H1 (cell line): Measurements from ENCODE around the gene CORO1A. TPM values are rescaled to one million over a fixed set of nuclear protein-coding genes. Genes with fewer than 3 reads are reported as not detected.

Experiments
- CTCF ChIA-PET: fragments of 300-600 bp; sonication (Branson Sonifier 250); formaldehyde crosslinking; loops from one replicate; lab custom pipeline; 2021; ENCODE audit not compliant: partially characterized antibody; lab: Charles Lee
- POLR2A ChIA-PET: fragments of 300-600 bp; sonication (Branson Sonifier 250); formaldehyde crosslinking; loops from one replicate; lab custom pipeline; 2021; ENCODE audit warnings: inconsistent platforms; ENCODE audit not compliant: partially characterized antibody; lab: Charles Lee
- DNase-seq, 2 experiments: peaks; one replicate each; pipeline versions ENCODE4 v3.0.0 to v3.0.0-alpha.2; 2010 to 2022; ENCODE audit warnings: low spot score in 2 of 2, low read depth in 1 of 2, mixed read lengths in 1 of 2
- FAIRE-seq: peaks from 2 replicates; lab custom pipeline; 2011; peaks lifted over from hg19 to GRCh38; lab: Jason Lieb, UNC
- H2AFZ ChIP-seq: 2 replicates; pipeline ENCODE4 v1.8.1; 2012; ENCODE audit warnings: low read length, inconsistent platforms
- H2AK5ac ChIP-seq: 2 replicates; pipeline ENCODE4 v1.6.1; 2013; ENCODE audit warnings: low read depth, low read length
- H2BK120ac ChIP-seq: replicated peaks from 2 replicates; pipeline ENCODE3; 2013; ENCODE audit warnings: low read depth, low read length, inconsistent platforms
- H2BK12ac ChIP-seq: 2 replicates; pipeline ENCODE4 v1.6.1; 2013; ENCODE audit warnings: low read depth, low read length
- H2BK15ac ChIP-seq: 2 replicates; pipeline ENCODE4 v1.6.1; 2013; ENCODE audit warnings: low read length
- H2BK20ac ChIP-seq: 2 replicates; pipeline ENCODE4 v1.6.1; 2013; ENCODE audit warnings: low read length
- H2BK5ac ChIP-seq: 2 replicates; pipeline ENCODE4 v1.6.1; 2013; ENCODE audit warnings: low read depth, low read length
- H3K14ac ChIP-seq: 2 replicates; pipeline ENCODE4 v1.6.1; 2013; ENCODE audit warnings: inconsistent platforms; ENCODE audit not compliant: insufficient read length
- H3K18ac ChIP-seq: 2 replicates; pipeline ENCODE4 v1.6.1; 2013; ENCODE audit warnings: low read length; ENCODE audit errors: extremely low read depth
- H3K23ac ChIP-seq: 2 replicates; pipeline ENCODE4 v1.6.1; 2013; ENCODE audit warnings: inconsistent platforms; ENCODE audit not compliant: insufficient read length
- H3K23me2 ChIP-seq: 2 replicates; pipeline ENCODE4 v1.6.1; 2013; ENCODE audit warnings: low read depth, low read length
- H3K27ac ChIP-seq: 2 replicates; pipeline ENCODE4 v1.6.1; 2011; ENCODE audit warnings: low read depth, low read length, inconsistent platforms
- H3K27me3 ChIP-seq, 4 experiments: replicated peaks in 1 of 4; 1 replicate in 1 of 4; 2 replicates in 3 of 4; pipeline versions ENCODE4 v1.6.1 to v1.8.1; 2011 to 2013; ENCODE audit warnings: low read length in 3 of 4, mild to moderate bottlenecking in 3 of 4, inconsistent platforms in 2 of 4, mixed read lengths in 2 of 4, moderate library complexity in 1 of 4; ENCODE audit not compliant: control insufficient read depth in 3 of 4, insufficient read depth in 3 of 4; ENCODE audit errors: extremely low read depth in 1 of 4
- H3K36me3 ChIP-seq, 4 experiments: 2 replicates each; pipeline versions ENCODE4 v1.6.1 to v1.8.1; 2011 to 2013; ENCODE audit warnings: mild to moderate bottlenecking in 4 of 4, low read length in 3 of 4, moderate library complexity in 2 of 4, control low read depth in 1 of 4, inconsistent platforms in 1 of 4; ENCODE audit not compliant: insufficient read depth in 4 of 4, control insufficient read depth in 2 of 4
- H3K4ac ChIP-seq: replicated peaks from 2 replicates; pipeline ENCODE3; 2013; ENCODE audit warnings: low read length, low read depth, mixed read lengths, inconsistent platforms; ENCODE audit not compliant: insufficient read length
- H3K4me1 ChIP-seq, 4 experiments: replicated peaks in 1 of 4; 1 replicate in 1 of 4; 2 replicates in 3 of 4; pipeline versions ENCODE4 v1.6.1 to v1.8.1; 2011 to 2013; ENCODE audit warnings: low read length in 3 of 4, inconsistent platforms in 2 of 4, mixed read lengths in 1 of 4; ENCODE audit not compliant: insufficient read depth in 4 of 4, control insufficient read depth in 3 of 4
- H3K4me2 ChIP-seq, 2 experiments: 2 replicates each; pipeline versions ENCODE4 v1.6.1 to v1.8.1; 2011 to 2013; ENCODE audit warnings: low read depth in 2 of 2, low read length in 2 of 2, control low read depth in 1 of 2, inconsistent platforms in 1 of 2, mild to moderate bottlenecking in 1 of 2; ENCODE audit not compliant: insufficient read depth in 1 of 2
- H3K4me3 ChIP-seq, 4 experiments: fragments of 200-600, 300-600 bp in 1 of 4; sonication (generic), shearing (Covaris generic), sonication (Bioruptor Twin) in 1 of 4; 2 replicates each; pipeline versions ENCODE4 v1.5.1 to v1.8.1; 2011 to 2016; ENCODE audit warnings: low read length in 4 of 4, low read depth in 3 of 4, control low read depth in 2 of 4, inconsistent platforms in 2 of 4, mild to moderate bottlenecking in 2 of 4, mixed read lengths in 1 of 4, moderate library complexity in 1 of 4; ENCODE audit not compliant: insufficient read depth in 2 of 4; ENCODE audit errors: extremely low read depth in 1 of 4
- H3K56ac ChIP-seq: replicated peaks from 2 replicates; pipeline ENCODE3; 2013; ENCODE audit warnings: low read depth, mild to moderate bottlenecking, mixed read lengths, low read length, inconsistent platforms; ENCODE audit not compliant: insufficient read length
- H3K79me1 ChIP-seq: 2 replicates; pipeline ENCODE4 v1.6.1; 2013; ENCODE audit warnings: low read depth, low read length, control low read depth
- H3K79me2 ChIP-seq, 2 experiments: 2 replicates each; pipeline versions ENCODE4 v1.6.1 to v1.8.1; 2012 to 2013; ENCODE audit warnings: low read length in 2 of 2, mild to moderate bottlenecking in 2 of 2, inconsistent platforms in 1 of 2; ENCODE audit not compliant: insufficient read depth in 2 of 2, control insufficient read depth in 1 of 2
- H3K9ac ChIP-seq, 4 experiments: replicated peaks in 1 of 4; 1 replicate in 1 of 4; 2 replicates in 3 of 4; pipeline versions ENCODE4 v1.6.1 to v1.8.1; 2011 to 2013; ENCODE audit warnings: low read depth in 3 of 4, low read length in 3 of 4, control low read depth in 2 of 4, mild to moderate bottlenecking in 2 of 4, moderate library complexity in 2 of 4, inconsistent platforms in 1 of 4; ENCODE audit errors: extremely low read depth in 1 of 4
- H3K9me3 ChIP-seq, 2 experiments: 2 replicates each; pipeline versions ENCODE4 v1.6.1 to v1.8.1; 2012 to 2013; ENCODE audit warnings: mild to moderate bottlenecking in 2 of 2, moderate library complexity in 2 of 2, control low read depth in 1 of 2, inconsistent platforms in 1 of 2, low read depth in 1 of 2, low read length in 1 of 2, mixed read lengths in 1 of 2; ENCODE audit not compliant: insufficient read depth in 2 of 2
- H4K20me1 ChIP-seq, 2 experiments: replicated peaks in 1 of 2; 2 replicates each; pipeline versions ENCODE3 to v1.8.1; 2011 to 2013; ENCODE audit warnings: inconsistent platforms in 2 of 2, low read length in 2 of 2, mild to moderate bottlenecking in 1 of 2; ENCODE audit not compliant: insufficient read depth in 2 of 2, control insufficient read depth in 1 of 2
- H4K5ac ChIP-seq: 2 replicates; pipeline ENCODE4 v1.6.1; 2013; ENCODE audit warnings: low read length, low read depth, mixed read lengths, inconsistent platforms; ENCODE audit not compliant: insufficient read length
- H4K8ac ChIP-seq: 2 replicates; pipeline ENCODE4 v1.8.0; 2013; ENCODE audit warnings: mild to moderate bottlenecking, moderate library complexity, low read length, inconsistent platforms; ENCODE audit not compliant: insufficient read depth; ENCODE audit errors: extremely low read depth
- H4K91ac ChIP-seq: replicated peaks from 2 replicates; pipeline ENCODE3; 2013; ENCODE audit warnings: low read length, mixed read lengths, inconsistent platforms; ENCODE audit not compliant: insufficient read length
- CBX5 ChIP-seq: fragments of 300-800, 300-1000 bp; sonication (generic); IDR thresholded peaks from 2 replicates; pipeline ENCODE4 v1.7.1; 2016; ENCODE audit warnings: antibody characterized with exemption, low read length, low read depth
- CHD2 ChIP-seq: IDR thresholded peaks from 2 replicates; pipeline ENCODE4 v1.6.1; 2012; ENCODE audit warnings: low read length, improper control_type of control experiment
- EP300 ChIP-seq, 2 experiments: IDR thresholded peaks; 1 replicate in 1 of 2; 2 replicates in 1 of 2; pipeline ENCODE4 v1.6.1; 2011 to 2012; ENCODE audit warnings: low read depth in 2 of 2, low read length in 2 of 2, mild to moderate bottlenecking in 2 of 2, borderline replicate concordance in 1 of 2, inconsistent platforms in 1 of 2, moderate library complexity in 1 of 2
- JUN ChIP-seq: IDR thresholded peaks from 2 replicates; pipeline ENCODE4 v1.6.1; 2011; ENCODE audit warnings: low read depth, mild to moderate bottlenecking, improper control_type of control experiment, low read length
- NRF1 ChIP-seq: IDR thresholded peaks from 2 replicates; pipeline ENCODE4 v1.6.1; 2011; ENCODE audit warnings: mild to moderate bottlenecking, low read depth, low read length, improper control_type of control experiment
- POLR2AphosphoS5 ChIP-seq: IDR thresholded peaks from 2 replicates; pipeline ENCODE4 v1.6.1; 2011; ENCODE audit warnings: low read depth, low read length
- RBBP5 ChIP-seq: IDR thresholded peaks from 2 replicates; pipeline ENCODE4 v1.7.1; 2012; ENCODE audit warnings: low read depth, mild to moderate bottlenecking, inconsistent platforms, low read length, moderate library complexity, borderline replicate concordance
- RNF2 ChIP-seq: fragments of 200-900, 300-1000 bp; sonication (generic); IDR thresholded peaks from 2 replicates; pipeline ENCODE4 v1.7.1; 2016; ENCODE audit warnings: borderline replicate concordance, low read depth, mild to moderate bottlenecking, antibody characterized with exemption, low read length; ENCODE audit not compliant: poor library complexity, severe bottlenecking; ENCODE audit errors: missing control alignments
- WGBS, 2 experiments: shearing (Covaris generic) in 1 of 2; methylation state at CpG; one replicate each; pipeline versions ENCODE4 v1.1.6 to v1.1.7; 2013 to 2015; ENCODE audit warnings: low lambda C conversion rate in 2 of 2, mixed read lengths in 2 of 2, inconsistent platforms in 1 of 2, low coverage in 1 of 2, missing lambda C conversion rate in 1 of 2; ENCODE audit not compliant: insufficient replicate concordance in 2 of 2, insufficient coverage in 1 of 2, insufficient read length in 1 of 2; ENCODE audit errors: extremely low coverage in 1 of 2, missing lambda C conversion rate in 1 of 2; 5-methylcytosine and 5-hydroxymethylcytosine counted together
- polyA plus RNA-seq, 7 experiments: library from polyadenylated mRNA; depleted of rRNA in 3 of 7; stranded (reverse) in 5 of 7; unstranded in 2 of 7; fragments of >200 nt in 5 of 7; fragments of 200-250 nt in 2 of 7; gene quantifications; 1 replicate in 5 of 7; 2 replicates in 1 of 7; 4 replicates in 1 of 7; pipeline versions ENCODE4 v1.2.1 to v1.2.3, GENCODE V29; 2011 to 2013; ENCODE audit warnings: missing spikeins in 2 of 7, mixed read lengths in 2 of 7
- total RNA-seq: library from RNA; stranded (reverse); fragmentation: NEBNext Ultra II Directional; extraction: Animal tissue kit (Norgen Biotek cat#: 25700); gene quantifications from 2 replicates; pipeline ENCODE4 v1.2.1, GENCODE V29; 2021

CORO1A gene
- total and polyA plus RNA-seq, 2 of the 8 experiments (the other 6 are each of a cell fraction or from before 2014, with no cell fraction given), result 10.9 to 11.7 TPM

DNA sequence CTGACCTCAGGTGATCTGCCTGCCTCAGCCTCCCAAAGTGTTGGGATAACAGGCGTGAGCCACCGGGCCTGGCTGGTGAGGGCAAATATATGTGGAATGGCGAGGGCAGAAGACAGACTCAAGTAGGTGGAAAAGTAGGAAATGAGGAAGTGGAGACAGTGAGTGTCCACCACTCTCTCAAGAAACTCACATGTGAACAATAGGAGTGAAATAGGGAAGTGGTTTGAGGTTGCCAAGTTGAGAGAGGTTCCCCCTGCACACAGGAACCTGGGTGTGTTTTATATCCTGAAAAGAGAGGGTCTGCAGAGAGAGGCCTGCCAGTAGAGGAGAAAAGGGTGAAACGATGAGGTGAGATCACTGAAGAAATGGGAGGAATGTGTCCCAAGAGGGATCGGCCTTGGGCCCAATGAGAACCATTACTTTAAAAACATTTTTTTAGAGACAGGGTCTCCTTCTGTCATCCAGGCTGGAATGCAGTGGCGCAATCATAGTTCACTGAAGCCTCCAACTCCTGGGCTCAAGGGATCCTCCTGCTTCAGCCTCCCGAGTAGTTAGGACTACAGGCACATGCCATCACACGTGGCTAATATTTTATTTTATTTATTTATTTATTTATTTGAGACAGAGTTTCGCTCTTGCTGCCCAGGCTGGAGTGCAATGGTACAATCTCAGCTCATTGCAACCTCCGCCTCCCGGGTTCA, 17.1 kb upstream of the CORO1A start:
- POLR2A ChIA-PET, result no interaction called here
- no peaks in the 10 kb centered on the region for H3K4me1 ChIP-seq
- TF ChIP-seq RNF2, result no peak
- TF ChIP-seq CBX5, result no peak
- no peak for TF ChIP-seq JUN
- no peak for TF ChIP-seq POLR2AphosphoS5
- TF ChIP-seq NRF1, result no peak
- TF ChIP-seq RBBP5, result no peak
- no peak for TF ChIP-seq EP300 (IDR thresholded peaks at IDR 0.05; ENCODE audit: borderline replicate concordance in 1 of 2, low read depth in 2 of 2, low read length in 2 of 2)
- TF ChIP-seq CHD2, result no peak

More for the DNA sequence above, 17.1 kb upstream of the CORO1A start:
- no peak overlapping the region for H3K9ac ChIP-seq
- no peak overlapping the region for H3K18ac ChIP-seq
- no peaks in the 10 kb centered on the region for H3K27me3 ChIP-seq
- H3K4ac ChIP-seq, result no peak overlapping the region
- H3K27ac ChIP-seq, result no peak overlapping the region
- H3K14ac ChIP-seq, result no peak overlapping the region
- CTCF ChIA-PET, result no interaction called here
- H2BK20ac ChIP-seq, result no peak overlapping the region
- no peak overlapping the region for H2BK5ac ChIP-seq
- no peaks in the 10 kb centered on the region for H3K36me3 ChIP-seq
- no peak overlapping the region for H4K8ac ChIP-seq
- no peak overlapping the region for H2AFZ ChIP-seq
- H3K79me1 ChIP-seq, result no peaks in the 10 kb centered on the region
- H3K4me3 ChIP-seq, result no peak overlapping the region
- no peak overlapping the region for H3K4me2 ChIP-seq
- H2BK120ac ChIP-seq, result no peak overlapping the region
- H3K9me3 ChIP-seq, result no peaks in the 10 kb centered on the region
- no peak overlapping the region for H2BK15ac ChIP-seq
- H2AK5ac ChIP-seq, result no peak overlapping the region
- H4K91ac ChIP-seq, result no peak overlapping the region
- no peaks in the 10 kb centered on the region for H4K20me1 ChIP-seq
- no peak overlapping the region for H3K56ac ChIP-seq
- H3K23ac ChIP-seq, result no peak overlapping the region
- no peak overlapping the region for H4K5ac ChIP-seq
- DNase-seq (no peak), FAIRE-seq (no peak)
- WGBS, 2 experiments, result 80% methylated on average over 11 of the region's 11 CpGs; no CpG with 5 or more reads in 1 of the 2 experiments
- no peaks in the 10 kb centered on the region for H3K79me2 ChIP-seq
- no peak overlapping the region for H2BK12ac ChIP-seq
- no peaks in the 10 kb centered on the region for H3K23me2 ChIP-seq
